NCI-H2196 treated with DMSO at 0.1 percent for 48 hours (cell line): ENCODE data around the gene PLEKHG4.

ENCODE experiments used
- DNase-seq: peaks from one replicate; lab custom pipeline; 2025; ENCODE audit not compliant: unreplicated experiment; lab: John Stamatoyannopoulos, UW

The PLEKHG4 gene

GRCh38 chr16:67244387-67245185, 34.7 kb upstream of the PLEKHG4 start:
- no peak for DNase-seq

GRCh38 chr16:67245186-67245585, 34.1 kb upstream of the PLEKHG4 start:
- DNase-seq: no peak

GRCh38 chr16:67245674-67246080, 33.7 kb upstream of the PLEKHG4 start:
- DNase-seq: no peak

GRCh38 chr16:67246081-67246755, 33.1 kb upstream of the PLEKHG4 start:
- DNase-seq: peak; percentile 27

GRCh38 chr16:67246756-67247191, 32.6 kb upstream of the PLEKHG4 start:
- DNase-seq: peak; percentile 63

GRCh38 chr16:67247192-67248072, 31.9 kb upstream of the PLEKHG4 start, which contains the start of gene FHOD1:
TSS of gene FHOD1 (minus strand) at chr16:67247481. CDS start at chr16:67247410, 71 bp downstream.
- DNase-seq: peak; percentile 71

GRCh38 chr16:67248073-67248400, 31.3 kb upstream of the PLEKHG4 start:
- DNase-seq: no peak

GRCh38 chr16:67248401-67249177, 30.7 kb upstream of the PLEKHG4 start, which contains the start of gene SLC9A5:
TSS of gene SLC9A5 (plus strand) at chr16:67248979. CDS start at chr16:67249015, 36 bp downstream.
- no peak for DNase-seq

GRCh38 chr16:67249178-67250044, 29.9 kb upstream of the PLEKHG4 start:
- no peak for DNase-seq

GRCh38 chr16:67250045-67250327, 29.3 kb upstream of the PLEKHG4 start:
- no peak for DNase-seq

- no peak for DNase-seq
Observed at GRCh38 chr16:67252609-67253497, 26.5 kb upstream of the PLEKHG4 start.

GRCh38 chr16:67254801-67255552, 24.4 kb upstream of the PLEKHG4 start:
- DNase-seq: no peak

- DNase-seq: no peak
Observed at GRCh38 chr16:67255553-67256221, 23.6 kb upstream of the PLEKHG4 start.

- DNase-seq: no peak
Observed at GRCh38 chr16:67256701-67257230, 22.6 kb upstream of the PLEKHG4 start.

GRCh38 chr16:67257486-67258160, 21.7 kb upstream of the PLEKHG4 start:
- no peak for DNase-seq

- DNase-seq: no peak
Observed at GRCh38 chr16:67258161-67258835, 21.0 kb upstream of the PLEKHG4 start.
